ENCODE results near the gene TSPAN11.

GRCh38 chr12:30997685-30998440 lies 71.3 kb downstream of the TSPAN11 start:
- no peak for TF ChIP-seq POLR2AphosphoS5 (IDR thresholded peaks at IDR 0.05)
- no peak for TF ChIP-seq CTCF (IDR thresholded peaks at IDR 0.05)
- no peak for TF ChIP-seq EP300 (IDR thresholded peaks at IDR 0.05; ENCODE audit: low read depth)
